Hematopoietic multipotent progenitor cell treated with erythropoietin and hydrocortisone succinate and interleukin-3 and kit ligand, for 8 days (in vitro differentiated cells): ENCODE results near the gene PPDPF.

Source experiments
- DNase-seq: peaks from one replicate; pipeline ENCODE4 v3.0.0-alpha.2; 2015

The PPDPF gene

DNA sequence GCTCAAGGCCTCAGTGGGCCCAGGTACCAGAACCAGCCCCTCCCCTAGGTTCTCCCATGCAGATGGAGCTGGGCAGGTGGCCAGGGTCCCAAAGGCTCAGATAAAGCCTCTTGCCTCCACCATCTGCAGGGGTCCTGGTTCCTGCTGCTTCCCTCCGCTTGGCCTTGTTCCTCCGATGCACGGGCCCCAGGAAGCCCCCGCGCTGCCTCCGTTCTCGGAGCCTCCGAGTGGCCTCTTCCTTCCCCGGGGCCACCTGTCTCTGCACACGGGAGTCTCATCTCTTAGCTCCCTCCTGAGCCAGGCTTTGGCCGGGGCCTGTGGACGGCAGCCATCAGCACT, 18.5 kb downstream of the PPDPF start:
- DNase-seq: no peak

DNA sequence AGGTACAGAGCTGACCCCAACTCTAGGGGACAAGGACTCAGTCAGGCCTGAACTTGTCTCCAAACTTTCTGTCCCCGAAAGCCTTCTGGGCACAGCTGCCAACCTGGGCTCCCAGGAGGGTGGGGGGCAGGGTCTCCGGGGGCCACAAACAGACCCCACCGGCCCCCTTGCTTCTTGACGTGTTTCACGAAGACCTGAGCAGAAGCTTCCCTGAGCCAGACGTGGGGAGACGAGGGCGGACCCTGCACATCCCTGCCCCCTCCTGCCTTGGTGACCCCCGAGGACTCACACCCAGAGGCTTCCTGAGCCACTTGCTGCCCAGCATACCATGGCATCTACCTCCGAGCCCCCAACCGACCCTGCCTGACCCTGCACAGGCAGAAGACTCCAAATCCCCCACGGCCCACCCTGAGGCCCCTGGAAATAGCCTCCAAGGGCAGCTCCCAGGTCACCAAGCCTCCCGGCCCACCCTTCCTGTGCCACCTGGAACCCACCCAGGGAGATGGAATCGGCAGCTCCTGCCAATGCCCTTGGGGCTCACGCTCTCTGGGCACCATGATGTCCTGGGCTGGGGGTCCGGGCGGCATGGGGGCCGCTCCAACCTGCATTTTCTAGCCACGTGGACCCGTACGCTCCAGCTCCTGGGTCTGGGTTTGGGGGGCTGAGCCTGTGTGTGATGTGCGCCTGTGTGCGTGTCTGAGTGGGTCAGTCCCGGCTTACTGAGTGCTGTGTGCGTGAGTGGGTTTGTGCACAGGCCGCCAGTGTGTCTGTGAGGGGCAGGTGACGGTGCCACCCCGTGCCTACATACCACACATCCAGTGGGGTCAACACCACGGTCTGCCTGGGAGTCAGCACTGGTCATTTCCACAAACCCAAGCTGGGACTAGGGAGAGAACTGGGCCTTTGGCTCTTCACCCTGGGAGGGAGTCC, 19.1 kb downstream of the PPDPF start:
- no peak for DNase-seq

DNA sequence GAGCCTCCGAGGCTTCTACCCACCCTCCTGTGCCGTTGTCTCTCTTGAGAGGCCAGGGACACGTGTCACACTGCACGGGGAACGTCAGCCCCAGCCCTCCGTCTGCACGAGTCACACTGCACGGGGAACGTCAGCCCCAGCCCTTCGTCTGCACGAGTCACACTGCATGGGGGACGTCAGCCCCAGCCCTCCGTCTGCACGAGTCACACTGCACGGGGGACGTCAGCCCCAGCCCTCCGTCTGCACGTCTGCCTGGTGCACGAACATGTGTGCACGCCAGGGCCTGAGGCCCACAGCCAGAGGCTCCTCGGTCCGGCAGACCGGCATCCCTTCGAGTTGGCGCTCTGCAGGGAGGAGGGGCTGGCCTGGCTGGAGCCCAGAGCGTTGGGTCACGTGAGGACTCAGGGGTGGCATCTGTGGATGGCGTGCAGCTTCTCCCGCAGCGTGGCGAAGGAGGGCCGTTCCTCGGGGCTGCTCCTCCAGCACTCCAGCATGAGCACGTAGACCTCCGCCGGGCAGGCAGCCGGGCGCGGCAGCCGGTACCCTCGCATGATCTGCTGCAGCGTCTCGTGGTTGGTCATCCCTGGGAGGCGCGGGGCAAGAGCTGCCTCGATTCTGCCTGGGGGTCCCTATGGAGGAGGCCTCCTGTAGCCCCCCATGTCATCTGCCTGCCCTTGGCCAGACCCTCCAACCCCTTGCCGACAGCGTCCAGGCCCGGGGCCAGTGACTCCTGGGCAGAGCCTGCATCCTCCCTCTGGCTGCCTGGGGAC, 20.0 kb downstream of the PPDPF start:
- DNase-seq: no peak

DNA sequence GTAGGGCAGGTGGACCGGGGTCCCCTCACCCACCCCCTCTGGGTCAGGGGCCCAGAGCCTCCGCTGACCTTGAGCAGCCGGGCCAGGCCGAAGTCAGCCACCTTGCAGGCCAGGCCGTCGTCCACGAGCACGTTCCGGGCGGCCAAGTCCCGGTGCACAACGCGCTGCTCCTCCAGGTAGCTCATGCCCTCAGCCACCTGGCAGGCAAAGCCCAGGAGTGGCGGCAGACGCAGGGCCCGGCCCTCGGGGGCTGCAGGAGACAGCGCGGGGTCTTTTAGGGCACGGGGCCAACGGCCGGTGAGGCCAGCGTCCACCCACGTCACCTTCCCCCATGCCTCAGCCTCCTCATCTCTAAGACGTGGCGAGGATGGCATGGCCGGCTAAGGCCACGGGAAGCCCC, 20.8 kb downstream of the PPDPF start:
- no peak for DNase-seq

DNA sequence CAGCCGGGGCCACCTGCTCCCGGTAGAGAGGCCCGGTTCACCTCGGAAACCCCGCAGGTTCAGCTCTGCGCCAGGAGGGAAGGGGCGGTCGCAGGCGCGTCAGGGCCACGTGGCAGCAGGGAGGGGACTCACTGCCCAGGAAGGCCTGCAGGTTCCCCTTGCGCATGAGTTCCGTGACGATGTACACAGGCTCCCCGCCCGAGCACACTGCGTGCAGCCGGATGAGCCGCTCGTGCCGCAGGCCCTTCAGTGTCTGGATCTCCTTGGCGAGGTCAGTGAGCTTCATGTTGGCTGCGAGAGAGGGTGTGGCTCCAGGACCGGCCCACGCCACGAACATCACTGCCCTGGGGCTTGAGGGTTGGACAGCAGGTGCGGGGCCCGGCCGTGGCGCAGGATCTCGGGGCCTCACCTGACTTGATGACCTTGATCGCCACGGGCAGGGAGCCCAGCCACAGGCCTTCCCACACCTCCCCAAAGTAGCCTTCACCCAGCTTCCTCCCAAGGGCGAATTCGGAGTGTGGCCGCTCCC, 21.5 kb downstream of the PPDPF start:
- DNase-seq: no peak

DNA sequence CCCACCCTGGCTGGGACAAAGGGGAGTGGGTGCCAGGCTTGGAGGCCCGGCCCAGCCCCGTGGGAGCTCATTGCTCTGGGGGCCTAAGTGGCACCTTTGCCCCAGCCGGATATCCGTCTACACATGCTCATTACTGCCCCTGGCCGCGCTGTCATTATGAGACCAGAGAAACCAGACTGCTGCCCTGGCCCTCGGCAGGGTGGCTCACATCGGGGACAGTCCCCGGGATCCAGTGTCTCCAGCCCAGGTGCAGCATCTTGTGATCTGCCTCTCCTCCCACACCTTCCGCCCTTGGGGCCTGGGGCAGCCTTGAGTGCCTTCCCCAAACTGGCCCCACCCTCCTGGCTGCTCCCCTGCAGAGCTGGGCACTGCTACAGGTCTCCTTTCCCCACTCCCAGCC, 22.1 kb downstream of the PPDPF start:
- DNase-seq: no peak

DNA sequence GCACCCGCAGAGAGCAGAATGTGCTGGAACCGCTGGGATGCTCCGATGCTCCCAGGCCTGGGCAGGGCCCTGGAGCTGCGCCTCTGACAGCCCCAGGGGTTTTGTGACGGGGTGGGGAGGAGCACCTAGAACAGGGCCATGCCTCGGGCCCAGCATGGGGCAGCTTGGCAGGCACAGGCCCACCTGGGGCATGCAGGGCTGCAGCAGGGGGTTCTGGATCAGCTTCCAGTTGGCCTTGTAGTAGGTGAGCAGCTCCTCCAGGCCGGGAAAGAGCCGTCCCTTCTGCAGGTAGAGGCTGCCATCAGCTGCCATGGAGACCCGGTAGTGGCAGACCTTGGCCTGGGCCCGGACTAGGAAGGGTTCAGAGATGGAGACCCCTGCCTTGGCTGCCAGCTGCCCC, 22.6 kb downstream of the PPDPF start:
- no peak for DNase-seq

DNA sequence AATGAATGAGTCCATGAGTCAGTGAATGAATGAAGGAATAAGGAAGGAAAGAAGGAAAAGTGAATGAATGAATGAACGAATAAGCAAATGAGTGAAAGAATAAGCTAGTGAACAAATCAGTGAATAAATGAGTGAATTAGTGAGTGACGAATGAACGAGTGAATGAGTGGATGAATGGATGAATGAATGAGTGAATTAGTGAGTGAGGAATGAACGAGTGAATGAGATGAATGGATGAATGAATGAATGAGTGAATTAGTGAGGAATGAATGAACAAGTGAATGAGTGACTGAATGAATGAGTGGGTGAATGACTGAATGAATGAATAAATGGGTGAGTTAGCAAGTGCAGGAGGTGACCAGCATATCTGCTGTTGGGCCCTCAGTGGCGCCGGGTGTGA, 23.2 kb downstream of the PPDPF start:
- no peak for DNase-seq

DNA sequence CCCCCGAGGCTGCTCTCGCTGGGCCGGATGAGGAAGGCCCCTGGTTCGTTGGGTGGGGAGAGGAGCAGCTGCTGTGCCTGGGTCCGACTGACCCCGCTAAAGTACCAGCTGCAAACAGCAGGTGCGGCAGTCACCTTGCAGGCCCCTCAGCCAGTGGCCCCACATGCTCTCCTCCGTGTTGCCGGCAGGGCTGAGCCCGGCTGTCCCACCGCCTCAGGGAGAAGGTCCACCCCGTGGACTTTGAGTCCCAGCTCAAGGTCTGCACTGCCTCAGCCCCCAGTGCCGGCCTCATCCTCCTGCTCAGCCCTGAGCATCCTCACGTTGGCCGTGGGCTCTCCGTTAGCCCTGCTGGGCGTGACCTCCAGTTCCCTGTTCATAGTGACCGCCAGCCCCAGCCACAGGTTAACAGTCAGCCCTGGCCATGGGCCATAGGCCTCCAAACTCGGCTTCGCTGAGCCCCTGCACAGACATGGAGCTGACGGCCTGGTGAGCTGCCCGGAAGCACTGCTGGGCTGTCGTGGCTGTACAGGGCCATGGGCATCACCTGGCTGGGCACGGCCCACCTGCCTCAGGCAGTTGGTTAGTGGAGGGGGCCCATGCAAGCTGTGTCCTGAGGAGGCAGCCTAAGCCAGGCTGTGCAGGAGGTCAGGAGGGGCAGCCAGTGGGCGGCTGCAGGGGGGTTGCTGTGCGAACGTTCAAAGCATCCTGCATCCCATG, 23.8 kb downstream of the PPDPF start:
- no peak for DNase-seq

DNA sequence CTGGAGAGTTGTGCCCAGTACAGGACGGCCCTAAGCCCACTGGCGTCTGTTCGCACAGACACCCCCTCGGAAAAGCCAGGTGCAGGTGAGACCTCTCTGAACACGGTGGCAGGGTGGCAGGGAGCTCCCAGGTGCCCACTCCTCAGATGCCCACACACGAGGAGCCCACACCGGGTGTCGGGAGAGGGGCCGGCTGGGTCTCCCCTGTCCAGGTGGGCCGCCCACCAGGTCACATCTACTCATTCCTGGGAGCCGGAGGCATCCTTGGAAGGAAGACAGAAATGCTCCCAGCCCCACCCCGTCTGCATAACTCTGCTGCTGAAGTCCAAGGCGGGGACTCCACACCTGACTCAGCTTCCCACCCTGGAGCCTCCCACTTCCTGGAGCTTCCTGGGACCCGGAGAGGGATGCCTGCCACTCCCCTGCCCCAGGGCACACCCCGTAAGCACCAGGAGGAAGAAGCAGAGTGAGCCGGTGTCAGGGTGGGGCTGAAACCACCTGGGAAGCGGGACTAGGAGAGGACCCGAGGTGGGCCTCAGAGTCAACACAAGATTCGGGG, 24.5 kb downstream of the PPDPF start:
- no peak for DNase-seq

DNA sequence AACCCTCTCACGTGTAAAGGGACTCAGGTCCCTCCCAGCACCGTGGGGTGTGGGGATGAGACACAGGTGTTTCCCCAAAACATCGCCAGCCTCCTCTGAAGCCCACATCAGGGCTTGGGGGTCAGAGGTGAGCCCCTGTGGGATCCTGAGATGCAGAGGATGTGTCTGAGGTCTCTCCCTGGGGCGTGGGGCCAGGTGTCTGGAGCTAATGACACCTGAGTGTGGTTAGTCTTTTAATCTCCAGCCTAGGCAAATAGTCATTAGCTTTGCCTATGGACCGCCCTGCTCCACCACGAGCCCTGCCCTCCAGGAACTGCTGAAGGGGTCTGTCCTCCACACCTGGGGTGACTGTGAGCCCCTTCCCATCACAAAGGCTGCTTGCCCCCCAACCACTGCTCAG, 25.2 kb downstream of the PPDPF start:
- DNase-seq: no peak

DNA sequence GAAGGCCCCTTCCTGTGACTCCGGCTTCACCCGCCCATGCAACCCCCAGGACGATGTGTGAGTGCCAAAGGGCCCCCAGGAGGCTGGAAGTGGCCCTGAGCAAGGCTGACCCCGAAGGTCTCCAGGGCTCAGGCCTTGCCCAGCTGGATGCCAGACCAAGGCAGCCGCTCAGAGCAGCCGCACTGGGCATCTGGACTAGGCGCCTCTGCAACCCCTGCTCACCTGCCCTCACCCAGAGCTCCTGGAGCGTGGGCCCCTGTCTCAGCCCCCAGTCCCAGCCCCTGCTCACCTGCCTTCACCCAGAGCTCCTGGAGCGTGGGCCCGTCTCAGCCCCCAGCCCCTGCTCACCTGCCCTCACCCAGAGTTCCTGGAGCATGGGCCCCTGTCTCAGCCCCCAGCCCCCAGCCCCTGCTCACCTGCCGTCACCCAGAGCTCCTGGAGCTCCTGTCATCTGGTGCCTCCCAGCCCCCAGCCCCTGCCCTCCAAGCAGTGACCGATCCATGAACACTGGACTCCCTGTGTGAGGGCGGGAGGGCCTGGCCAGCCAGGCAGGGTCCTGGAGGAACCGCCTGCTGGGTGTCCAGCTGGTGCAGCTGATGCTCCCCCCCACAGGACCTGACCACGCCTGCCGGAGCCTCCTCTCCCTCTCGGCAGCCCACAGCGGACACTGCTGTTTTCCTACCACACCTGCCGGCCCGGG, 25.8 kb downstream of the PPDPF start:
- no peak for DNase-seq

DNA sequence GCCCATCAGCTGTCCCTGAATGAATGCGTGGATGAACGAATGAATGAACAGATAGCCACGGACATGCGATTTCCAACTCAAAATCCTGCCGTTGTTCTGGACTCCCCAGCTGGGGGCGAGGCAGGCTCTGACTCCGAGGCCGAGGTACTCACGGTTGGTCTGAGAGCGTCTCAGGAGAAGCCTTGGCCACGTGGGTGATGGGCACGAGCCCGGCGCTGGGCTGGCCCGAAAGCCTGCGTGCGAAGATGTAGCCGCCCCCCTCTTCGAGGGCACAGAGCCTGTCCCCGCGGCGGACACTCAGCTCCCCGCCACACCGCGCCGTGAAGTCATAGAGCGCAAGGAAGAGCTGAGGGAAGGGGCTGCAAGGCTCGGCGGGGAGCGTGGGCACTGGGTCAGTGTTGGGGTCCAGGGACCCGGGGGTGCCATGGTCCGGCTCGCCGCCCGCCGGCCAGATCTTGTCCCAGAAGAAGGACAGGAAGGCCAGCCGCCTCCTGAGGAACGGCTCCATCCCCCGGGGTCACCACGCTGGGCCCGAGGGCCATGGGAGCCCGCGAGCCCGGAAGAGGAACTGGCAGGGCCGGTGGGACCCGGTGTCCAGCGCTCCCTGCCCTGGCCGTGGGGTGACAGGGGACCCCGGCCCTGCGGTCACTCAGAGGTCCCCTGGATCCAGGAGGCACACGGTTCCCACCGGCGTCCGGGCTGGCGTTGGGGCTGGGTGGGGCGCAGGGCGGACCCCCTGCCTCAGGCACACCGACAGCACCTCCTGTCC, 26.6 kb downstream of the PPDPF start:
- no peak for DNase-seq

DNA sequence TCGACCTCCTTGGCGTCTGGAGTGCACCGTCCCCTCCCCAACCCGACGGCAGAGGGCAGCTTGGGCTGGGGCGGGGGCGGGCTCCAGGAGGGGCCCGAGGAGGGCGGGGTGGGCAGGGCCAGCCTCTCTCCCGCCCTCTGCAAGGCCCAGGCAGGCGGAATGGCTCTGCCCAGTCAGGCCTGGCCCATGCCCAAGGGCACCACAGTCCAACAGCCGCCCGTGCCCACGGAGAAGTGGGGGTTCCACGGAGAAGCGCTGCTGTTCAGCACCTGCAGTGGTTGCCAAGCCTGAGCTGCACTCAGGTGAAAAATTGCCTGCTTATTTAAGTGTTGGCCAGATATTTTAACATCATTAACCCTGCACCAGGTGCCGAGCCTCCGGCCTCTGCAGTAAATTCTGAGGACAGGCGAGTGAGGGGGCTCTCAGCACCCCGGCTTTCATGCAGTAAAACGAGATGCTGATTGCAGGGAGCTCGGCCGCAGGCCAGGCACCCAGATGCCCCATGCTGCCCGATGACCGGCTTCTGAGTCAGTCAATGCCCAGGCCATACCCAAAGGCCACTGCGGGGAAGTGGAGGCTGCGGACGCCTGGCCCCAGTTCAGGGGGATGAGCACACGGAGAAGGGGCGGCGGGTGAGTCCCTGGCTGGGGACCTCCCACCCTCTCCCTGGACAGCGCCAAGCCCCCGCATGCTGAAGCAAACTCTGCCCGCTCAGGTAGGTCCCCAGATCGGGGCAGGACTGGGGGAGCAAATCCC, 27.3 kb downstream of the PPDPF start, which contains the start of gene SRMS:
TSS of gene SRMS (minus strand) at position 25 of the 756 bp plus-strand sequence. CDS start 286 bp downstream, outside the sequence.
- DNase-seq: no peak

DNA sequence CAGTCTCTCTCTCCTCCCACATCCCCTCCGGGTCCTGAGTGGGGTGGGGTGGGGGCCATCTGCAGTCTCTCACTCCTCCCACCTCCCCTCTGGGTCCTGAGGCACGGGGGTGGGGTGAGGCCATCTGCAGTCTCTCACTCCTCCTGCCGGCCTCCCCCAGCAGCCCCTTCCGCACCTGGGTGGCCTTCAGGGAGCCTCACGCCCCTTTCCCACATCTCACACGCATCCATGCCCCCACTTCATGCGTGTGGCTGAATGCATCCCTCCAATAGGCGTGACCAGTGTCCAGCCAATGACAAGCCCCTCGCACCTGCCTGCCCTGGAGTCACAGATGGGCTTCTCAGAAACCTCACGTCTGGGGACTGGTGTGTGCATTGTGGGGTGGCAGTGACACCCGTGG, 28.0 kb downstream of the PPDPF start:
- DNase-seq: no peak

DNA sequence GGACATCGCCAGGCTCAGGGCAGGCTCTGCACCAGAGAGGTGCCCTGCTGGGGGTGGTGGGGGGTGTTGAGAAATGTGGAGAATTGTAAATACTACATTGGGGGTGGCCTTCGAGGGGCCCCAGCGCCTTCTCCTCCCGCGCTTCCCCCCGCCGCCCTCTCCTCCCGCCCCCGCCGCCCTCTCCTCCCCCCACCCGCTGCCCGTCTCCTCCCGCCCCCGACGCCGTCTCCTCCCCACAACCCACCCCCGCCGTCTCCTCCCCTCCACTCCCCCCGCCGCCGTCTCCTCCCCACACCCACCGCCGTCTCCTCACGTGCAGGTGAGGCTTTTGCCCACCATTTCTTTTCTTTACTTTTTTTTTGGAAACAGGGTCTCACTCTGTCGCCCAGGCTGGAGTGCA, 28.5 kb downstream of the PPDPF start:
- no peak for DNase-seq

DNA sequence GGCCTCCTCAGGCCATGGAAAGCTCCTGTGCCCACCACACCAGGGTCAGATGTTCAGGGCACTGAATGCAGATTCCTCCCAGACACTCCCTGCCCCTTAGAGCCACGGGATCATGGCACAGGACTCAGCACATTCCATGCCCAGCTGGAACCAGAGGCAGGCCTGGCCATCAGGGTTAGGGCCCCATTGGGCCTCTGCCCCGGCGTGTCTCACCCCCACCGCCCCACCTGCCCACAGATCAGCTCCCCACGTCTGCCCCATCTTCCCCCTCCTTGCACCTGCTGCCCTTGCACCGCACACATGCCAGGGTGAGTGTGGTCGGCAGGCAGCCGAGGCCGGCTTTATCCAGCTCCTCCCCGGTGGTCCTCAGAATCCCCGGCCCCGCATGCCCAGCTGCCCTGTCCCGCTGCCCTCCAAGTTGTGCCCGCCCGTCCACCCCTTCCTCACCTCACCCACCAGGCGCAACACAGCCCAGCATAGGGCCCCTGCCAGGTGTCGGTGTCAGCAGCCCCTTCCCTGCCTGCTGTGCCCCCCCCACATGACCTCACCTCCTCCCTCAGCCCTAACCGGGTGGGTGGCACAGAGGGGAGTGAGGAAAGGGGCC, 29.2 kb downstream of the PPDPF start:
- DNase-seq: no peak

DNA sequence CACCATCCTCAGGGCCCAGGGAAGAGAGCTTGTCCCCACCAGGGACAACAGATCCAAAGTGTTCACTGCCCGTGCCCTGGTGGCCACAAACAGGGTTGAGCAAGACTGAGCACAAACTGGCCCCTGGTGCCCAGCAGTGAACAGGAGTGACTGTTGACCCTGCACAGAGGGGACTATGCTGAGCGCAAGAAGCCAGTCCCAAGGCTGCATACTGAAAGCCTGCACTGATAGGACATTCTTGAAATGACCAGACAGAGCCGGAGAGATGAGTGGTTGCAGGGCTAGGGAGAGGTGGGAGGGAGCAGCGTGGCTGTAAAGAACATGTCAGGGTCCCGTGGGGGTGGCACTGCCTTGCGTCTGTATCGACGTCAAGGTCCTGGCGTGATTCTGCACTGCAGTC, 30.5 kb downstream of the PPDPF start:
- DNase-seq: no peak

DNA sequence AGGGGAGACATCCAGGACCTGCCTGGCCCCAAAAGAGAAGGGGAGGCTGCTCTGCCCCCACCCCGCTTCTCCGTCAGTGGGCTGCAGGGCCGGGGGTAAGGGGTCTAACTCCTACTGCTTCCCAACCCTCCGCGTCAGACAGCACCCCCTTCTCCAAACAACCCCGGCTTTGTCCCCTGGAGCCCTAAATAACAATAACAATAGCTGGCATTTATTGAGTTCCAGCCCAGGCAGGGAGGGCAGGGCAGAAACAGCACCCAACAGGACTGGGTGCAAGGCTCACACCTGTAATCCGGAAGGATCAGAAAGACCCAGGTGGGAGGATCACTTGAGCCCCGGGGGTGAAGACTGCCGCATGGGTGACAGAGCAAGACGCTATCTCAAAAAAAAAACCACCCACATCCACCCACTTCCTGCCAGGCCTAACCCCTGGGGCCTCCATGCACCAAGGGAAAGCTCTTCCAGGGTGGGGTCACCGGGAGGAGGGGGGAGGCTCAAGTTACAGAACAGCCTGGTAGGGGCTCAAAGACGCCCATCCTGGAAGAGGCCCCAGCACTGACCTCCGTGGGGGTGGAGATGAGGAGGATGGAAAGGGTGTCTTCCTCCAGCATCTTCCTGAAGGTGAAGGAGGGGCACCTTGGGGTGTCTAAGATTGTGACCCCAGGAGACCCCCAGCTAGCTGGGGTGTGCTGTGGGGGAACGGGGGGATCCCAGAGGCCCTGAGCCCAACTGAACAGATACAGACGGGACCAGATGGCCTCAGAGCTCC, 32.1 kb downstream of the PPDPF start:
- DNase-seq: peak; percentile 78
